ENCODE data around the gene USP48. TPM values are rescaled to one million over a fixed set of nuclear protein-coding genes. Genes with fewer than 3 reads are reported as not detected.

The USP48 gene
- total RNA-seq, 1 experiment from 2014 or later, result 40.5 TPM

- no peak for DNase-seq (ENCODE audit: low read depth)
Observed at GRCh38 chr1:21668951-21669257, 114.0 kb downstream of the USP48 start.

DNA sequence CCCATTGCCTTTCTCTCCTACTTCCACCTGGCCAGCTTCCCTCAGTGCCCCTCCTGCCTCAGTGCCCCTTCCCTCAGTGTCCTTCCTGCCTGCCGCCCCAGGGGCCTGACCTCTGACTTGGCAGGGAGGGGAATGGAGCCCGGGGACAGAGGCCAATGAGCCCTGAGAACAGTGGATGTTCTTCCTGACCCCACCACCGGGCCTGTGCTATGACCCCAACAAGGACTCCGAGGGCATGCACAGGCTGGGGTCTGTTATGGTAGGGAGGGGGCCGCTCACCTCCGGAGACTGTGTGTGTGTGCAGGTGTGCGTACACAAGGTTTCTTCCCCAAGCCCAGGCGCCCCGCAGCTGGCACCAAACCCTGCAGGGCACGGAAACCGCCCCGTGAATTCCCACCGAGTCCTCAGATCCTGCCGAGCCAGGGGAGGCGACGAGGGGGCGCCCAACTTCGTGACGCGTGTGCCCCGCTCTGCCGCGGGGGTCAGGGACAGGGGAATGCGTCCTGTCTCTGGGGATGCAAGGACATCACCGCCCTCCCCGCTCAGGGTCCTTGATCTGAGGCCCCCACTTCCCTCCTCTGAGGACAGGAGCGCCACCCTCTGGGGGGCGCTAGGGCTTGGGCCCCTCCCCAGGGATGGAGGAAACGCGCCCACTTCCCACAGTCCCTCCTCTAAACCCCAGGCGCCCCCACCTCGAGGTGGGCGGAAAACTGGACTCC lies 114.6 kb downstream of the USP48 start:
- no peak for DNase-seq (ENCODE audit: low read depth)

- no peak for DNase-seq (ENCODE audit: low read depth)
Observed at GRCh38 chr1:21667348-21668231, 115.4 kb downstream of the USP48 start.

DNA sequence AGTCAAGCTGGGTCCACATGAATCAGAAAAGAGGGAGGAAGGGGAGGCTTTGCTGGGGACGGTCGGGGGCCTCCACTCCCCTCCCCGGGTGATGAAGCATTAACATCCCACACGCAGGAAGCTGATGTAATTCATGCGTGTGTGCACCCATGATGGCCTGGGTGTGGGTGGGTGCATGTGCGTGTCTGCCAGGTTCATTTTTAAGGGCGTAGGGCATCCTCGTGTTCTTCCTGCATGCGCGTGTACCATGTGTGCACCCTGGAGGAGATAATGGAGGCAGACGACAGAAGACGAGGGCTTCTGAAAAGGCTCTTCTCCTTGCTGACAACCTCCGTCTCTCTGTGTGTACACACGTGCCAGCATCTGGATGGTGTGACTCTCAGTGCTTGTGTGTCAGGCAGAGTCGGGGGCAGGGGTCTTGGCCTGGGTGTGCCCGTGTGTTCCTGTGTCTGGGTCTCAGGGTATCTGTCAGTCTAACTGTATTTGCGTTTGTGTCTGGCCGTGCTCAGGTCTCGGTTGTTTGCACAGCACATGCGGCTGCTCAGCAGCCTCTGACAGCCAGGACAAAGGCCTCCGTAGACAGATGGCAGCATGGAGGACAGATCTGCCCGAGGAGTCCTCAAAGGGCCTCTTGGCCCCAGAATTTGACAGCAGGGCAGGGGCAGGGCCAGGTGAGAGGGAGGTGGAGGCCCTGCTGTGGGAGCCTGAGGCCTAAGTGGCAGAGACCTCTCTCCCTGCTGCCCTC lies 116.2 kb downstream of the USP48 start:
- no peak for DNase-seq (ENCODE audit: low read depth)

GRCh38 chr1:21665711-21666575 lies 117.0 kb downstream of the USP48 start:
- no peak for DNase-seq (ENCODE audit: low read depth)

GRCh38 chr1:21664806-21665588 lies 118.0 kb downstream of the USP48 start:
- no peak for DNase-seq (ENCODE audit: low read depth)

GRCh38 chr1:21663951-21664805 lies 118.8 kb downstream of the USP48 start:
- no peak for DNase-seq (ENCODE audit: low read depth)

DNA sequence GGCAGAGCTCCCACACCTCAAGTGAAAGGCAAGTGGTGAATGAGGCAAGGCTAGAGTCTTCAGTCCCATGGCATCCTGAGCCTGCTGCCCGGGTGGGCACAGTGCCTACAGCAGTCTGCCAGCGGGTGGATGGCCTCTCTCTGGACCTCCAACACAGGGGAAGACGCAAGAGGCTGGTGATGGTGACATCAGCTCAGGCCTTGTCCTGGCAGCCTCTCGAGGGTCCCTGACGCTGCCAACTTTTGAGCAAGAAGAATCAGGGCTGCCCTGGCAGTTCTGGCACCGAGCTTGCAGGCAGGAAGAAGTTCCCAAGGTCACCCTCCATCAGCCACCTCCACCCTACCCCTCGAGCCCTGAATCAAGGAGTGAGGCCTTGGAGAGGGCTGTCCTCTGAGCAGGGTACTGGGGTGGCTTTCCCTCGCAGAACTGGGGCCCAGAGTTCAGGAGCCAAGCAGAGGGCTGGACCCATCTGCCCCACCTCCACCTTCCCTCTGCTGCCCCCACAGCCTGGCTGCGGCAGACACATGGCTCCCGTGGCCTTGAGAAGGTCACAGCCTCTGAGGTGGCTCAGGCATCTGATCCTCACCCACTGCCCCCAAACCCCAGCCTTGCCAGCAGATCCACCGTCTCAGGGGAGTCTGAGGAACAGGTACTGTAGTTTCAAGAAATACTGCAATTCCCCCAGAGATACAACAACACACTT lies 119.5 kb downstream of the USP48 start:
- DNase-seq (ENCODE audit: low read depth), result no peak

GRCh38 chr1:21662426-21663247 lies 120.3 kb downstream of the USP48 start:
- DNase-seq (ENCODE audit: low read depth), result no peak

DNA sequence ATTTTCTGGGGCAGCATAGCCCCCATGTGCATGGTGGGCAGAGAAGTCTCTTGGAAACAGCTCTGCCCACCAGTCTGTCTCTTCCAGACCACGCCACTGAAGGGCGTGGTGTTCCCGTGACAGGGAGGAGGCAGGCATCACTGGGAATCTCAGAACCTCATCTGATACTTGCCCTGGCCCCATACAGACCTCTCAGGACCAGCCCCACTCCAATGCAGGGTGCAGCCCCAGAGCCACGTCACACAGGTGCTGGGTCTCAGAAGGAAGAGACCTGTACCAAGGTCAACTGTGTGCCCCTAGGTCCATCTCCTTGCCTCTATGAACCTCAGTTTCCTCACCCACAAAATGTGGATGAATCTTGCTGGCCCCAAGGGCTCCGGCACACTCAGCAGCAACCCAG lies 121.1 kb downstream of the USP48 start:
- no peak for DNase-seq (ENCODE audit: low read depth)

- DNase-seq (ENCODE audit: low read depth), result no peak
Observed at GRCh38 chr1:21659924-21660326, 123.0 kb downstream of the USP48 start.

DNA sequence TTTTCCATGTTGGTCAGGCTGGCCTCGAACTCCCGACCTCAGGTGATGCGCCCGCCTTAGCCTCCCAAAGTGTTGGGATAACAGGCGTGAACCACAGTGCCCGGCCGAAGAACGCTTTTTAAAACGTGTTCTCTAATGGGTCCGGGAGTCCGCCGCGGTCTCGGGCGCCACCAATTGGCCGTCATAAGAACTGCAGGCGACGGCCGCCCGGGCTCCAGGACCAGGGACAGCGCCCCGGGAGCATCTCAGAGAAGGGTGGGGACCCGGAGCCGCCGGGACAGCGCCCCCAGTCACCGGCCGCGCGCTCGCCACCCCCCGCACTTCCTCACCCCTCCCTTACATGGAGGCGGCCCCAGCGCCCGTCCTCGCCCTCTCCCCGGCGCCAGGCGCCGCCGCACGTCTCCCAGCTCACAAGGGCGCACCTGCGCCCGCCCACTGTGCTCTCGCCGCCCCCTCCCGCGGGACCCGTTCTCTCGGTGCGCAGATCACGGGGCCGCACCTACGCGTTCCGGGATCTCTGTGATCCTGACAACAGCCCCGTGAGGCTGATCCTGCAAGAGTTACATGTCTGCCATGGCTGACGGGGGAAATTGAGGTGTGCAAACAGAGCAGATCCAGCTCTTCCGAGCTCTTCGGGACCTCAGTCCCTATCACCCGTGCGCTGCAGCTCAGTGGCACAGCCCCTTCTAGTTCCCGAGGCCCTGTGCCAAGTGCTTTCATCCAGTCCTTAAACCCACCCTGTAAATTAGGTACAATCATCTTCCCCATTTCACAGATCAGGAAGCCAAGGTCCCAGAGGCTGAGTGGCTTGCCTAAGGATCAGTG lies 123.6 kb downstream of the USP48 start:
- DNase-seq (ENCODE audit: low read depth), result peak; percentile 57

- no peak for DNase-seq (ENCODE audit: low read depth)
Observed at GRCh38 chr1:21657456-21658190, 125.3 kb downstream of the USP48 start.

DNA sequence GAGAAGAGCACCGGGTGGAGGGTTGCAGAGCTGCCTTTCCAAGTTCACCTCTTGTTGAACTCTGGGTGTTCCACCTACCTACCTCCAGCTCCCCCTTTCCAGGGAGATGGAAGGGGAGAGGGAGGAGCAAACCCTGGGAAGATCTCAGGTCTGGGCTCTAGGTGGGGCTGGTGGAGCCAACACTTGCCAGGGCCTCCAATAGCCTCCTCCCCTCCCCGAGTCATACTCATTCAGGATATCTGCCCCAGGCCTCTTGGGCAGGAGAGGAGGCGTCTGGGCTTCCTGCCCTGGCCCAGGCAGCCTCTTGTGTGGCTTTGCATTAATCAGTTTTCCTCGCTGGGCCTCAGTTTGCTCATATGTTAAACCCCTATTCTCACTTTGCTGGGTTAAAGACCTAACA lies 127.2 kb downstream of the USP48 start:
- peak; percentile 45 for DNase-seq (ENCODE audit: low read depth)

GRCh38 chr1:21655259-21655658 lies 127.7 kb downstream of the USP48 start:
- DNase-seq (ENCODE audit: low read depth), result no peak

DNA sequence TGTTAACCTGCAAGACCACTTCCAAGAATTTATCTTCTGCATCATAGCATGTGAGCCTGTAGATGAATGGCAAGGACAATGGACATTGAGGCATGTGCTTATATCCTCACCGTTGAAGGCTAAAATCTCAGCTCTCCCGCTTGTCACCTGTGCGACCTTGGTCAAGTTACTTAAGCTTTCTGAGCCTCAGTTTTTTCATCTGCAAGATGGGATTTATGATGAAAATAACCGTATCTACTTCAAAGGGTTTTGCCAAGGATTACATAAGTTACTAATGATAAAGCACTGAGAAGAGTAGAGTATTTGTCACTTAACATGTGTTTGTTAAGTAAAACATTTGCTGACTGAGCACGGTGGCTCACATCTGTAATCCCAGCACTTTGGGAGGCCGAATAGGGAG lies 128.7 kb downstream of the USP48 start:
- DNase-seq (ENCODE audit: low read depth), result no peak

DNA sequence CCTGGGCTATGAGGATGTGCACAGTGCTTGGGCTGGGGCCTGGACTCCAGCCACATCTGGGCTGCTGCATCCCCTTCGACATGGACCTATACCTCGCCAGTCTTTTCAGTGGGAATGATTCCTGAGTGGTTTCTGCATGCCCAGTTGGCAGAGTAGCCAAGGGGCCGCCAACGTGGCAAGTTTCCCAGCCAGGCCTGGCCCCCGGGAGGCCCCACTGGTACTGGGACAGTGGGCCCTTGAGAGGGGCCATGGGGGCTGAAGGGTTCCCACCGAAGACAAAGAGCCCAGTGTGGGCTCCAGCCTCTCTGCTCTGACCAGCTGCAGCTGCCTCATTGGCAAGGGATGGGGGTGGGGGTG lies 129.2 kb downstream of the USP48 start:
- no peak for DNase-seq (ENCODE audit: low read depth)

Measured in RPMI7951 (cell line).